DND-41 (cell line): ENCODE results near the gene SLC26A1.
"Not testable (repeated sequence)": the region's sequence is repeated elsewhere in the genome, so short reads cannot be mapped to it uniquely, and the experiment has no call there.

Experiments
- ATAC-seq: fragments of 200-7000 bp; cut with Tn5 transposase; 3 replicates; pipeline ENCODE4 v1.9.1; 2021; ENCODE audit warnings: low read depth; ENCODE audit not compliant: insufficient read depth
- DNase-seq: peaks from one replicate; pipeline ENCODE4 v3.0.0-alpha.2; 2020
- H2AFZ ChIP-seq: 2 replicates; pipeline ENCODE4 v1.6.0; 2012; ENCODE audit warnings: low read depth, low read length
- H3K27ac ChIP-seq: 2 replicates; pipeline ENCODE4 v1.5.1; 2012; ENCODE audit warnings: low read length, inconsistent platforms
- H3K27me3 ChIP-seq: fragments of 200-600 bp; sonication (generic); 2 replicates; pipeline ENCODE4 v1.6.0; 2012; ENCODE audit warnings: low read length, mild to moderate bottlenecking, inconsistent platforms; ENCODE audit not compliant: insufficient read depth, poor library complexity
- H3K36me3 ChIP-seq: 2 replicates; pipeline ENCODE4 v1.5.1; 2012; ENCODE audit warnings: low read length, inconsistent platforms; ENCODE audit not compliant: insufficient read depth
- H3K4me1 ChIP-seq: 2 replicates; pipeline ENCODE4 v1.5.1; 2012; ENCODE audit warnings: mild to moderate bottlenecking, low read length; ENCODE audit not compliant: insufficient read depth
- H3K4me2 ChIP-seq: 2 replicates; pipeline ENCODE4 v1.6.0; 2012; ENCODE audit warnings: mild to moderate bottlenecking, moderate library complexity, low read length, inconsistent platforms; ENCODE audit not compliant: insufficient read depth
- H3K4me3 ChIP-seq, 2 experiments: fragments of 200-600 bp in 1 of 2; shearing (Covaris generic) in 1 of 2; 2 replicates each; pipeline ENCODE4 v1.5.1; 2012 to 2016; ENCODE audit warnings: inconsistent platforms in 2 of 2, low read length in 2 of 2, mild to moderate bottlenecking in 2 of 2, low read depth in 1 of 2, moderate library complexity in 1 of 2
- H3K79me2 ChIP-seq: 2 replicates; pipeline ENCODE4 v1.6.0; 2012; ENCODE audit warnings: low read length, inconsistent platforms; ENCODE audit not compliant: insufficient read depth
- H3K9ac ChIP-seq: 2 replicates; pipeline ENCODE4 v1.6.0; 2012; ENCODE audit warnings: low read depth, mild to moderate bottlenecking, inconsistent platforms, low read length, moderate library complexity
- H3K9me3 ChIP-seq: 2 replicates; pipeline ENCODE4 v1.5.1; 2012; ENCODE audit warnings: low read length, moderate library complexity, mild to moderate bottlenecking, inconsistent platforms; ENCODE audit not compliant: insufficient read depth, severe bottlenecking
- H4K20me1 ChIP-seq: 2 replicates; pipeline ENCODE4 v1.6.0; 2012; ENCODE audit warnings: low read length; ENCODE audit not compliant: insufficient read depth
- CTCF ChIP-seq: IDR thresholded peaks from 2 replicates; pipeline ENCODE4 v1.5.1; 2012; ENCODE audit warnings: borderline replicate concordance, low read length, moderate library complexity, mild to moderate bottlenecking; ENCODE audit not compliant: poor library complexity, severe bottlenecking; ENCODE audit errors: extremely low read depth
- EZH2 ChIP-seq: IDR thresholded peaks from 3 replicates; pipeline ENCODE4 v1.6.1; 2012; ENCODE audit warnings: borderline replicate concordance, low read depth, mild to moderate bottlenecking, moderate library complexity, low read length, inconsistent platforms; ENCODE audit not compliant: severe bottlenecking

Gene SLC26A1

GRCh38 chr4:978957-979701, 14.1 kb downstream of the SLC26A1 start:
- H2AFZ ChIP-seq, result no peak overlapping the region
- H3K4me1 ChIP-seq, result no peaks in the 10 kb centered on the region
- H3K4me3 ChIP-seq, result no peak overlapping the region
- H3K9ac ChIP-seq, result no peak overlapping the region
- no peaks in the 10 kb centered on the region for H3K27me3 ChIP-seq
- peaks cover 4% of the 10 kb centered on the region for H3K9me3 ChIP-seq
- no peak overlapping the region for H3K4me2 ChIP-seq
- ATAC-seq, result no peak
- H3K27ac ChIP-seq, result no peak overlapping the region
- no peaks in the 10 kb centered on the region for H3K79me2 ChIP-seq
- no peaks in the 10 kb centered on the region for H4K20me1 ChIP-seq
- no peak for DNase-seq
- H3K36me3 ChIP-seq, result no peaks in the 10 kb centered on the region
- TF ChIP-seq EZH2 (no peak), CTCF (no peak)

- H2AFZ ChIP-seq, DNase-seq, H3K9me3 ChIP-seq, H3K4me2 ChIP-seq, H3K4me3 ChIP-seq, H3K36me3 ChIP-seq, H3K27me3 ChIP-seq, H3K27ac ChIP-seq, ATAC-seq, H3K9ac ChIP-seq: not testable (repeated sequence)
- H3K79me2 ChIP-seq, result peaks cover 15% of the 10 kb centered on the region
- peaks cover 19% of the 10 kb centered on the region for H3K4me1 ChIP-seq
- H4K20me1 ChIP-seq, result peaks cover 19% of the 10 kb centered on the region
Observed at GRCh38 chr4:976016-976415, 17.2 kb downstream of the SLC26A1 start.

GRCh38 chr4:974668-975067, 18.5 kb downstream of the SLC26A1 start:
- ATAC-seq (no peak), DNase-seq (no peak)
- peaks cover 22% of the 10 kb centered on the region for H3K79me2 ChIP-seq
- H4K20me1 ChIP-seq, result peaks cover 31% of the 10 kb centered on the region
- H3K4me2 ChIP-seq, result no peak overlapping the region
- peaks cover 7% of the 10 kb centered on the region for H3K9me3 ChIP-seq
- H3K27ac ChIP-seq, result no peak overlapping the region
- TF ChIP-seq EZH2 (no peak), CTCF (no peak)
- no peaks in the 10 kb centered on the region for H3K27me3 ChIP-seq
- no peak overlapping the region for H3K4me3 ChIP-seq
- peaks cover 19% of the 10 kb centered on the region for H3K4me1 ChIP-seq
- H2AFZ ChIP-seq, result no peak overlapping the region
- no peak overlapping the region for H3K9ac ChIP-seq
- H3K36me3 ChIP-seq, result 0 out of 2 replicates have a peak, but pooled peaks cover 3% of the 10 kb centered on the region

- H3K4me2 ChIP-seq, result peak within 1 kb of the TSS; percentile 77
- peaks cover 7% of the 10 kb centered on the region for H3K9me3 ChIP-seq
- H3K4me1 ChIP-seq, result peaks cover 19% of the 10 kb centered on the region
- H2AFZ ChIP-seq, result peak within 1 kb of the TSS; percentile 76
- H3K27ac ChIP-seq, result peak within 1 kb of the TSS; percentile 5
- peaks cover 34% of the 10 kb centered on the region for H4K20me1 ChIP-seq
- peak within 1 kb of the TSS; percentile 78 to 88 for H3K4me3 ChIP-seq
- peak within 1 kb of the TSS; percentile 81 for H3K9ac ChIP-seq
- no peak for TF ChIP-seq EZH2
- no peak for TF ChIP-seq CTCF
- H3K27me3 ChIP-seq, result no peaks in the 10 kb centered on the region
- H3K79me2 ChIP-seq, result peaks cover 22% of the 10 kb centered on the region
- peak; percentile 86 for DNase-seq
- ATAC-seq, result peak; percentile 86
- H3K36me3 ChIP-seq, result 0 out of 2 replicates have a peak, but pooled peaks cover 3% of the 10 kb centered on the region
Observed at GRCh38 chr4:973431-974397, 19.5 kb downstream of the SLC26A1 start, which contains the start of gene DGKQ. TSS of gene DGKQ (minus strand) at chr4:973569. CDS start at chr4:973482, 87 bp downstream.
